ENCODE data around the gene ZBTB8A.
A peak's percentile ranks its signal among the peaks of the same experiment; 100 is the strongest.
"Not testable (repeated sequence)": the region's sequence is repeated elsewhere in the genome, so short reads cannot be mapped to it uniquely, and the experiment has no call there.

ZBTB8A gene

DNA sequence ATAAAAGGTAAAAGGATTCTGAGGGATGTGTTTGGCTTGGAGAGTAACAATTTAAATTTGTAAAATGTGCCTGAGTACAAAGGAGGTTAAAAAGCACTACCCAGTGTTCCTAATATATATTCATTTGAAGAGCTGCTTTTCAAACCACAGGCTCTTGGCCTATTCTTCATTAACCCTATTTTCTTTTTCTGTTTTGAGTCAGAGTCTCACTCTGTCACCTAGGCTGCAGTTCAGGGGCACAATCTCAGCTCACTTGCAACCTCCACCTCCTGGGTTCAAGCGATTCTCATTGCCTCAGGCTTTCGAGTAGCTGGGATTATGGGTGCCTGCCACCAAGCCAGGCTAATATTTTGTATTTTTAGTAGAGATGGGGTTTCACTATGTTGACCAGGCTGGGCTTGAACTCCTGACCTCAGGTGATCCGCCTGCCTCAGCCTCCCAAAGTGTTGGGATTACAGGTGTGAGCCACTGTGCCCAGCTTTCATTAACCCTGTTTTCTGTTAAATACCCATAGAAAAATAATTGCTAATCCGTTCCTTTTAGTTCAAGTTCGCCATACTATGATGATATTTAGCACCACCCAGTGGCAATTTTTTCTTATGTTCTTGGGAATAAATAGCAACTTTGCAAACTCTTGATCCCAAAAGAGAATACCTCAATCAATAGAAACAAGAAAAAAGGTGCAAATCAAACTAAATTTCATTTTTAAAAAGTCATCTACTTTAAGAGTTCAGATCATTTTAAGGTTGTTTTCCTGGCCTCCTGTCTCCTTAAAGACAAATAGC, 80.7 kb downstream of the ZBTB8A start:
- DNase-seq (ENCODE audit: low read depth in 2 of 2) = no peak

- DNase-seq (ENCODE audit: low read depth in 2 of 2) = no peak
Observed at GRCh38 chr1:32622205-32622604, 83.0 kb downstream of the ZBTB8A start.

- no peak for DNase-seq (ENCODE audit: low read depth in 2 of 2)
Observed at GRCh38 chr1:32622806-32623681, 83.8 kb downstream of the ZBTB8A start.

GRCh38 chr1:32623775-32624174, 84.5 kb downstream of the ZBTB8A start:
- DNase-seq (ENCODE audit: low read depth in 2 of 2) = peak in 1 of 2 donors; percentile 13

- no peak for DNase-seq (ENCODE audit: low read depth in 2 of 2)
Observed at GRCh38 chr1:32626176-32626575, 86.9 kb downstream of the ZBTB8A start.

GRCh38 chr1:32627596-32628162, 88.5 kb downstream of the ZBTB8A start:
- no peak for DNase-seq (ENCODE audit: low read depth in 2 of 2)

- DNase-seq (ENCODE audit: low read depth in 2 of 2) = not testable (repeated sequence)
Observed at GRCh38 chr1:32630173-32630572, 90.9 kb downstream of the ZBTB8A start.

- no peak for DNase-seq (ENCODE audit: low read depth in 2 of 2)
Observed at GRCh38 chr1:32632829-32633228, 93.6 kb downstream of the ZBTB8A start.

DNA sequence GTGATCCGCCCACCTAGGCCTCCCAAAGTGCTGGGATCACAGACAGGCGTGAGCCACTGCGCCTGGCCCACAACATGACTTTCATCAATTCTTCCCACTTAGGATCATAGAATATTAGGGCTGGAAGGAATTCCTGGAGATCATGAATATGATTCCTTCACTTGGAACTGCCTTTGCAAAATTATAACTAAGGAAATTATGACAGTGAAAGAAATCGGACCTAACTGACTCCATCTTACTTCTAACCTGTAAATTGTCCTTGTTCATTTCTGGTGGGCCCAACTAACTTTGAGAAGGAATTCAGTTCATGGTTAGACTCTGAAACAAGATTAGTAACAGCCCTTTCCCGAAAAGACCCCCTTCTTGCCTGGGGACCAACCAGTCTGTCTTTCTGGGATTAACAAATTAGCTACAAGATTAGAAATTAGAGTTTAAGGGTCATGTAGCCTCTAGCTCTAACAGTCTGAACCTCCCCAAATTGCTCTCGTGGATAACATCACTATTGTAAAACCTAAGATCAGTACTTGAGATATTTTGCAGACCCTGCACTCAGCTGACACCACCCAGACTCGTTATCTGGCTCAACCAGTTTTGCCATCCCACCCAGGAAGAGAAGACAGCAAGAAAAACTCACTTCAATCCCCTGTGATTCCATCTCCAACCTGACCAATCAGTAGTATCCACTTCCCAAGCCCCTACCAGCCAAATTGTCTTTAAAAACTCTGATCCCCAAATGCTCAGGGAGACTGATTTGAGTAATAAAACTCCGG, 96.5 kb downstream of the ZBTB8A start:
- no peak for DNase-seq (ENCODE audit: low read depth in 2 of 2)

- DNase-seq (ENCODE audit: low read depth in 2 of 2) = no peak
Observed at GRCh38 chr1:32636914-32637645, 97.9 kb downstream of the ZBTB8A start.

DNA sequence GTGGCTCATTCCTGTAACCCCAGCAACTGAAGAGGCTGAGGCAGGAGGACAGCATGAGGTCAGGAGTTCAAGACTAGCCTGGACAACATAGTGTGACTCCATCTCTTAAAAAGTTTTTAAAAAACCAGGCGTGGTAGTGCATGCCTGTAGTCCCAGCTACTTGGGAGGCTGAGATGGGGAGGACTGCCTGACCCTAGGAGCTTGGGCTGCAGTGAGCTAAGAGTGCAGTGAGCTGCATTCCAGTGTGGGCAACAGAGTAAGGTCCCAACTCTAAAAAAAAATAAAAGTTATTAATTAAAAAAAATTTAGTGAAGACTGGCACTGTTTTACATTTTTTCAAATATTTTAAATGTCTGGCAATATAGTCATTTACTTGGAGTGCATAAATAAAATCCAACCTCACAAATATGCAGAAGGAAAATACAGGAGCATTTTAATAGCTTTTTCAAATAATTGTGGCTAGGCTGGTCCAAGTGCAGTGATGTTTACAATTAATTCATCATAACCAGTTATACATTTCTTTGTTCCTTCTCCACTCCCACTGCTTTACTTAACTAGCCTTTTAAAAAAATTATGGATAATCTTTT, 100.4 kb downstream of the ZBTB8A start:
- no peak for DNase-seq (ENCODE audit: low read depth in 2 of 2)

- not testable (repeated sequence) for DNase-seq (ENCODE audit: low read depth in 2 of 2)
Observed at GRCh38 chr1:32642292-32642827, 103.1 kb downstream of the ZBTB8A start.

DNA sequence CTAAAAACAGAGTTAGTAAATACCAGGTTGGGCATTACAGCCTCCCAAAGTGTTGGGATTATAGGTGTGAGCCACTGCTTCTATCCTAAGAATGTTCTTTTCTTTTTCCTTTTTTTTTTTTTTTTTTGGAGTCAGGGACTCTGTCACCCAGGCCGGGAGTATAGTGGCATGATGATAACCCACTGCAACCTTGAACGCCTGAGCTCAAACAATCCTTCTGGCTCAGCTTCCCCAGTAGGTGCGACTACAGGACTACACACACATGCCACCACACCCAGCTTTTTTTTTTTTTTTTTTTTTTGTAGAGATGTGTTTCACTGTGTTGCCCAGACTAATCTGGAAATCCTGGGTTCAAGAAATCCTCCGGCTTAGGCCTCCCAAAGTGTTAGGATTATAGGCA, 105.2 kb downstream of the ZBTB8A start:
- no peak for DNase-seq (ENCODE audit: low read depth in 2 of 2)

GRCh38 chr1:32647308-32648134, 108.3 kb downstream of the ZBTB8A start:
- DNase-seq (ENCODE audit: low read depth in 2 of 2) = no peak

GRCh38 chr1:32650248-32650751, 111.1 kb downstream of the ZBTB8A start, which contains the start of gene ZBTB8OS:
Gene ZBTB8OS (minus strand): TSS chr1:32650550. CDS start chr1:32650529, 21 bp downstream.
- DNase-seq (ENCODE audit: low read depth in 2 of 2) = peak; percentile 70 to 73

GRCh38 chr1:32650752-32651460, 111.7 kb downstream of the ZBTB8A start, which contains the start of gene RBBP4:
Gene RBBP4 (plus strand): TSS chr1:32651208. CDS start chr1:32651307, 99 bp downstream.
- peak; percentile 98 to 99 for DNase-seq (ENCODE audit: low read depth in 2 of 2)

- no peak for DNase-seq (ENCODE audit: low read depth in 2 of 2)
Observed at GRCh38 chr1:32651461-32652073, 112.3 kb downstream of the ZBTB8A start.
